ENCODE data around the gene TMEM129. TPM values are rescaled to one million over a fixed set of nuclear protein-coding genes. Genes with fewer than 3 reads are reported as not detected.

TMEM129 gene
- polyA plus RNA-seq, 1 donor from 2014 or later = 42.1 TPM

DNA sequence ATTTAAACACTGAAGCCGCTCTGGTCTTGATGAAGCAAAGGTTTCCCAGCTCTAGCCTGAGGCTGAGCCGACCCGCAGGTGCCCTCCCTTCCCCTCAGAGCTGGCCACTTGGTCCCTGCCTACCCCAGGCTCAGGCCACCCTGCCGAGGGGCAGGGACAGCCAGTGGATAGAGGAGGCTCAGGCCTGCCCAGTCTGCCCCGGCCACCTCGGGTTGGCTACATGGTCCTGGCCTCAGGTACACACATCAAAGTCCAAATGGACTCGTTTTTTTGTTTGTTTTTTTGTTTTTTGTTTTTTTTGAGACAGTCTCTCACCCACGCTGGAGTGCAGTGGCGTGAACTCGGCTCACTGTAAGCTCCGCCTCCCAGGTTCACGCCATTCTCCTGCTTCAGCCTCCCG lies 24.0 kb upstream of the TMEM129 start:
- no peaks in the 10 kb centered on the region for H3K9me2 ChIP-seq (ENCODE audit: insufficient read depth, low read length)
- H4K20me1 ChIP-seq (ENCODE audit: insufficient read depth) = no peaks in the 10 kb centered on the region
- no peak overlapping the region for H3K4me3 ChIP-seq (ENCODE audit: low read length)
- no peak overlapping the region for H2AFZ ChIP-seq (ENCODE audit: low read depth, low read length)
- no peaks in the 10 kb centered on the region for H3K9me3 ChIP-seq (ENCODE audit: low read length)
- H3K79me2 ChIP-seq (replicated peaks; ENCODE audit: insufficient read depth, low read length) = no peaks in the 10 kb centered on the region
- H3K9ac ChIP-seq (ENCODE audit: low read length) = no peak overlapping the region
- H3K36me3 ChIP-seq (ENCODE audit: insufficient read depth, low read length) = no peaks in the 10 kb centered on the region
- H3K27ac ChIP-seq (ENCODE audit: low read length) = no peak overlapping the region
- TF ChIP-seq, protein P1, sequence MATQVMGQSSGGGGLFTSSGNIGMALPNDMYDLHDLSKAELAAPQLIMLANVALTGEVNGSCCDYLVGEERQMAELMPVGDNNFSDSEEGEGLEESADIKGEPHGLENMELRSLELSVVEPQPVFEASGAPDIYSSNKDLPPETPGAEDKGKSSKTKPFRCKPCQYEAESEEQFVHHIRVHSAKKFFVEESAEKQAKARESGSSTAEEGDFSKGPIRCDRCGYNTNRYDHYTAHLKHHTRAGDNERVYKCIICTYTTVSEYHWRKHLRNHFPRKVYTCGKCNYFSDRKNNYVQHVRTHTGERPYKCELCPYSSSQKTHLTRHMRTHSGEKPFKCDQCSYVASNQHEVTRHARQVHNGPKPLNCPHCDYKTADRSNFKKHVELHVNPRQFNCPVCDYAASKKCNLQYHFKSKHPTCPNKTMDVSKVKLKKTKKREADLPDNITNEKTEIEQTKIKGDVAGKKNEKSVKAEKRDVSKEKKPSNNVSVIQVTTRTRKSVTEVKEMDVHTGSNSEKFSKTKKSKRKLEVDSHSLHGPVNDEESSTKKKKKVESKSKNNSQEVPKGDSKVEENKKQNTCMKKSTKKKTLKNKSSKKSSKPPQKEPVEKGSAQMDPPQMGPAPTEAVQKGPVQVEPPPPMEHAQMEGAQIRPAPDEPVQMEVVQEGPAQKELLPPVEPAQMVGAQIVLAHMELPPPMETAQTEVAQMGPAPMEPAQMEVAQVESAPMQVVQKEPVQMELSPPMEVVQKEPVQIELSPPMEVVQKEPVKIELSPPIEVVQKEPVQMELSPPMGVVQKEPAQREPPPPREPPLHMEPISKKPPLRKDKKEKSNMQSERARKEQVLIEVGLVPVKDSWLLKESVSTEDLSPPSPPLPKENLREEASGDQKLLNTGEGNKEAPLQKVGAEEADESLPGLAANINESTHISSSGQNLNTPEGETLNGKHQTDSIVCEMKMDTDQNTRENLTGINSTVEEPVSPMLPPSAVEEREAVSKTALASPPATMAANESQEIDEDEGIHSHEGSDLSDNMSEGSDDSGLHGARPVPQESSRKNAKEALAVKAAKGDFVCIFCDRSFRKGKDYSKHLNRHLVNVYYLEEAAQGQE (IDR thresholded peaks at IDR 0.05; ENCODE audit: borderline replicate concordance) = no peak
- no peak for TF ChIP-seq EZH2 (IDR thresholded peaks at IDR 0.05; ENCODE audit: borderline replicate concordance, insufficient read depth, low read length, poor library complexity, severe bottlenecking)
- no peaks in the 10 kb centered on the region for H3F3A ChIP-seq (ENCODE audit: insufficient read depth, low read length, poor library complexity, severe bottlenecking)
- H3K27me3 ChIP-seq (ENCODE audit: insufficient read depth, low read depth, low read length) = no peaks in the 10 kb centered on the region
- H3K4me2 ChIP-seq (ENCODE audit: low read length) = no peak overlapping the region

DNA sequence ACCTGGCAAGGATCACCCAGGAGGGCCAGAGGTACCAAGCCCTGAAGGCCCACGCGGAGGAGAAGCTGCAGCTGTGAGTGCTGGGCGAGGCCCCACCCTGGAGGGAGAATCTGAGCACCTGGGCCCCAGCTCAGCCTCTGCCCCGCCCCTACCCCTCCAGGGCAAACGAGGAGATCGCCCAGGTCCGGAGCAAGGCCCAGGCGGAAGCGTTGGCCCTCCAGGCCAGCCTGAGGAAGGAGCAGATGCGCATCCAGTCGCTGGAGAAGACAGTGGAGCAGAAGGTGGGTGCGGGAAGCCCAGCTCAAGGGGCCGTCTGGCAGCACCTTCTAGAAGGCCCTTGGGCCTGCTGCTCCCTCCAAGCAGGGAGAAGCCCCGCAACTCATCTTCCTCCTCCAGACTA lies 23.4 kb upstream of the TMEM129 start:
- H4K20me1 ChIP-seq (ENCODE audit: insufficient read depth) = no peaks in the 10 kb centered on the region
- no peak overlapping the region for H2AFZ ChIP-seq (ENCODE audit: low read depth, low read length)
- H3K9me3 ChIP-seq (ENCODE audit: low read length) = no peaks in the 10 kb centered on the region
- TF ChIP-seq, protein P2, sequence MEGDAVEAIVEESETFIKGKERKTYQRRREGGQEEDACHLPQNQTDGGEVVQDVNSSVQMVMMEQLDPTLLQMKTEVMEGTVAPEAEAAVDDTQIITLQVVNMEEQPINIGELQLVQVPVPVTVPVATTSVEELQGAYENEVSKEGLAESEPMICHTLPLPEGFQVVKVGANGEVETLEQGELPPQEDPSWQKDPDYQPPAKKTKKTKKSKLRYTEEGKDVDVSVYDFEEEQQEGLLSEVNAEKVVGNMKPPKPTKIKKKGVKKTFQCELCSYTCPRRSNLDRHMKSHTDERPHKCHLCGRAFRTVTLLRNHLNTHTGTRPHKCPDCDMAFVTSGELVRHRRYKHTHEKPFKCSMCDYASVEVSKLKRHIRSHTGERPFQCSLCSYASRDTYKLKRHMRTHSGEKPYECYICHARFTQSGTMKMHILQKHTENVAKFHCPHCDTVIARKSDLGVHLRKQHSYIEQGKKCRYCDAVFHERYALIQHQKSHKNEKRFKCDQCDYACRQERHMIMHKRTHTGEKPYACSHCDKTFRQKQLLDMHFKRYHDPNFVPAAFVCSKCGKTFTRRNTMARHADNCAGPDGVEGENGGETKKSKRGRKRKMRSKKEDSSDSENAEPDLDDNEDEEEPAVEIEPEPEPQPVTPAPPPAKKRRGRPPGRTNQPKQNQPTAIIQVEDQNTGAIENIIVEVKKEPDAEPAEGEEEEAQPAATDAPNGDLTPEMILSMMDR (IDR thresholded peaks at IDR 0.05; ENCODE audit: poor library complexity, severe bottlenecking) = no peak
- TF ChIP-seq MXI1 (conservative IDR thresholded peaks at IDR 0.05; ENCODE audit: poor library complexity, severe bottlenecking) (no peak), EZH2 (IDR thresholded peaks at IDR 0.05; ENCODE audit: borderline replicate concordance, insufficient read depth, low read length, poor library complexity, severe bottlenecking) (no peak), SMC3 (conservative IDR thresholded peaks at IDR 0.05; ENCODE audit: poor library complexity) (no peak), TAF1 (IDR thresholded peaks at IDR 0.05; ENCODE audit: low read depth) (no peak), EP300 (conservative IDR thresholded peaks at IDR 0.05; ENCODE audit: poor library complexity, severe bottlenecking) (no peak), RAD21 (conservative IDR thresholded peaks at IDR 0.05) (no peak)
- H3K79me2 ChIP-seq (replicated peaks; ENCODE audit: insufficient read depth, low read length) = no peaks in the 10 kb centered on the region
- H3F3A ChIP-seq (ENCODE audit: insufficient read depth, low read length, poor library complexity, severe bottlenecking) = no peaks in the 10 kb centered on the region
- no peaks in the 10 kb centered on the region for H3K27me3 ChIP-seq (ENCODE audit: insufficient read depth, low read depth, low read length)
- H3K4me3 ChIP-seq (ENCODE audit: low read length) = no peak overlapping the region
- no peak overlapping the region for H3K27ac ChIP-seq (ENCODE audit: low read length)
- H3K9ac ChIP-seq (ENCODE audit: low read length) = no peak overlapping the region
- no peaks in the 10 kb centered on the region for H3K36me3 ChIP-seq (ENCODE audit: insufficient read depth, low read length)
- H3K4me2 ChIP-seq (ENCODE audit: low read length) = no peak overlapping the region
- H3K9me2 ChIP-seq (ENCODE audit: insufficient read depth, low read length) = no peaks in the 10 kb centered on the region

DNA sequence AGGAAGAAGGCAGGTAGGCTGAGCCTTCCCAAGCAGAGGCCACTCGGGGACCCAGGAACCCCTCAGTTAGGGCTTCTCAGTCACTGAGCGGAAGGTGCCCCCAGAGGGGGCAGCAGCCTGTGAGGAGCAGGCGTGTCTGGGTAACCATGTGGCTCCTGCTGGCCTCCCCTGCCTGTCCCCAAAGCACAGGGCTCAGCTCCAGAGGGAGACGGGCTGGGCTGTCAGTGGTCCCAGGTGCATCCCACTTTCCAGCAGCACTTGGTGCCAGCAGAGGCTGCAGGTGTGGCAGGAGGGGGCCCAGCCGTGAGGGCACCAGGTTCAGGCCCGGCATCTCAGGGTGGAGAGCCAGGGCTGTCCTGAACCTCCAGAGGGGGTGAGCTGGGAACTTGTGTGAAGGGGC lies 22.9 kb upstream of the TMEM129 start:
- no peaks in the 10 kb centered on the region for H3K9me3 ChIP-seq (ENCODE audit: low read length)
- H3K27ac ChIP-seq (ENCODE audit: low read length) = no peak overlapping the region
- H3K9ac ChIP-seq (ENCODE audit: low read length) = no peak overlapping the region
- no peaks in the 10 kb centered on the region for H3K79me2 ChIP-seq (replicated peaks; ENCODE audit: insufficient read depth, low read length)
- TF ChIP-seq EP300 (conservative IDR thresholded peaks at IDR 0.05; ENCODE audit: poor library complexity, severe bottlenecking) (no peak), TAF1 (IDR thresholded peaks at IDR 0.05; ENCODE audit: low read depth) (no peak), RAD21 (conservative IDR thresholded peaks at IDR 0.05) (no peak), SMC3 (conservative IDR thresholded peaks at IDR 0.05; ENCODE audit: poor library complexity) (no peak), MXI1 (conservative IDR thresholded peaks at IDR 0.05; ENCODE audit: poor library complexity, severe bottlenecking) (no peak), EZH2 (IDR thresholded peaks at IDR 0.05; ENCODE audit: borderline replicate concordance, insufficient read depth, low read length, poor library complexity, severe bottlenecking) (no peak), POLR2AphosphoS5 (IDR thresholded peaks at IDR 0.05) (no peak)
- TF ChIP-seq, protein P1 (IDR thresholded peaks at IDR 0.05; ENCODE audit: borderline replicate concordance) = no peak
- TF ChIP-seq, protein P2 (IDR thresholded peaks at IDR 0.05; ENCODE audit: poor library complexity, severe bottlenecking) = no peak
- no peaks in the 10 kb centered on the region for H3F3A ChIP-seq (ENCODE audit: insufficient read depth, low read length, poor library complexity, severe bottlenecking)
- H2AFZ ChIP-seq (ENCODE audit: low read depth, low read length) = no peak overlapping the region
- no peaks in the 10 kb centered on the region for H3K9me2 ChIP-seq (ENCODE audit: insufficient read depth, low read length)
- no peak overlapping the region for H3K4me2 ChIP-seq (ENCODE audit: low read length)
- H4K20me1 ChIP-seq (ENCODE audit: insufficient read depth) = no peaks in the 10 kb centered on the region
- H3K4me3 ChIP-seq (ENCODE audit: low read length) = no peak overlapping the region
- no peaks in the 10 kb centered on the region for H3K27me3 ChIP-seq (ENCODE audit: insufficient read depth, low read depth, low read length)
- no peaks in the 10 kb centered on the region for H3K36me3 ChIP-seq (ENCODE audit: insufficient read depth, low read length)
